NOMO-1 treated with dmso at 0.1 percent for 144 hours (cell line): ENCODE measurements around the gene NMUR1.

Experiments
- DNase-seq: peaks from one replicate; lab custom pipeline; 2025; ENCODE audit not compliant: unreplicated experiment; lab: John Stamatoyannopoulos, UW

The NMUR1 gene

DNA sequence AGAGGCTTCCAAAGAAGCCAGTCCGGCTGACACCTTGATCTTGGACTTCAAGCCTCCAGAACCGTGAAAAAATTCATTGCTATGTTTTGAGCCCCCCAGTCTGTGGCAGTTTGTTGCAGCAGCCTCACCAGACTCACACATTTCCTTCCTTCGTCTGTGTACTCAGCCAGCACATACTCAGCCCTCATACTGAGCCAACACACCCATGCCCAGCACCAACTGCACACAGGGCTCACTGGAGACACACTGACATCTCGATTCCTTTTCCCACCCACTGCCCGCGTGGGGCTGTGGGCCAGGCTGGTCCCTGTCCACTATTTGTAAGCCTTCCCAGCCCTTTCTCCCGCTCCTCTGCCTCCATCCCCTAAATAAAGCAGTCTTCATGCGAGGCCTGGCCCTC is 24.1 kb upstream of the NMUR1 start:
- no peak for DNase-seq

DNA sequence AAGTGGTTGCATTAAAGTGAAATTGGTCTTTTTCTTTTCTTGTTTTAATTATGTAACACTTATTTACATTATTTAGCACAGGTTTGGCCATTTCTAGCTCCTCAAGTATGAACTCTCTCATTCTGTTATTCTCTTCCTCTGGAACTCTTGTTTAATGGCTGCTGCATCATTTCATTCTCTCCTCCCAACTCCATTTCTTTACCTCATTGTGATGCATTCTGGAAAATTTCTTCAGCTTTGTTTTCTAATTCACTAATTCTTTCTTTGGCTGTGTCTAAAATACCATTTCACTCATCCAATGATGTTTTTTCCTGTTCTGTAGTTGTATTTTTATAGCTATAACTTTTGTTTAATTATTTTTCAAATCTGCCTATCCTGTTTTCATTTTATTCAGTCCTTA is 22.5 kb upstream of the NMUR1 start:
- no peak for DNase-seq

DNA sequence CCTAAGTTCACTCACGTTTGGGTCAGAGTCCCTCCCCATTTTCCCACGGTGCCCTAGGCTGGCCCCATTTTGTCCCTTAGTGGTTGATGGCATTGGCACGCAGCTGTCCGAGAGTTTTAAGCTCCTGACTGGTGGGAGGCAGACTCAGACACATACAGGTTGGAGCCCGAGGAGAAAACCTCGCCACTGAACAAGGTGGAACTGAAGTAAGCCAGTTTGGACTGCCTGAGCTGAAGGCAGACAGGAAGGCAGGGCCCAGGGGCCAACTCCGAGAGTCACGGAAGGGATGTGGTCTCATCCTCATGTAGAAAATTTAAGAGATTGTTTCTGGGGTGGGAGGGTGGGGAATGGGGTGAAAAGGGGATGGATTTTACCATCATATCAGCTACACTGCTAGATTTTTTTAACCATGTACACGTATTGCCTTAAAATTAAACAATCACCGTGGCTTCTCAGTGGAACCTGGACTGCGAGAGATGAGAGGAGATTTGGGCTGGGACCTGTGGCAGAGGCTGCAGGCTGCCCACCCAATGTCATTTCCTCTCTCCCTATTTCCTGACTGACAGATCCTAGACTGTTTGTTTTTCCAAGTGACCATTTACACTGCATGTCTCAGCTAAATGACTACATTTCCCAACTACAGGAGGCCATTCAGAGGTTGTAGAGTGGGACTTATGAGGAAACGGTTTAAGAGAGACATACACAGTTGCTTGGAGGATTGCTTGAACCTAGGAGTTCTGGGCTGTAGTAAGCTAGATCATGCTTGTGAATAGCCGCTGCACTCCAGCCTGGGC is 19.4 kb upstream of the NMUR1 start:
- no peak for DNase-seq

DNA sequence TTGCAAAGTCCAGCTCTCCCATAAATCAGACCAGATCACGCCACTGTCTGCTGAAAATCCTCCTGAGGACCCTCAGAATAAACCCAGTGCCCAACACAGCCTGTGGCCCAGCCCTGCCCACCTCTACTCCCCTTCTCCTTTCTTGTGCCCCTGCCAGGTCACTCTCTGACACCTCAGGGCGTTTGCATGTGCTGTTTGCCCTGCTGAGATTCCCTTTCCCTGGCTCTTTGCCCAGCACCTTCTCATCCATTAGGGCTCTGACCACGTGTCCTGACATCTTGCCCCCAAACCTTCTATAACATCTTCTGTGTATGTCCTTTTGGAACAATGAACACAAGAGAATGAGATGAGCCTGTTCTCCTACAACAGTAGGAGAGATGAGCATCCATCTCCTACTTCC is 18.5 kb upstream of the NMUR1 start:
- DNase-seq: no peak

DNA sequence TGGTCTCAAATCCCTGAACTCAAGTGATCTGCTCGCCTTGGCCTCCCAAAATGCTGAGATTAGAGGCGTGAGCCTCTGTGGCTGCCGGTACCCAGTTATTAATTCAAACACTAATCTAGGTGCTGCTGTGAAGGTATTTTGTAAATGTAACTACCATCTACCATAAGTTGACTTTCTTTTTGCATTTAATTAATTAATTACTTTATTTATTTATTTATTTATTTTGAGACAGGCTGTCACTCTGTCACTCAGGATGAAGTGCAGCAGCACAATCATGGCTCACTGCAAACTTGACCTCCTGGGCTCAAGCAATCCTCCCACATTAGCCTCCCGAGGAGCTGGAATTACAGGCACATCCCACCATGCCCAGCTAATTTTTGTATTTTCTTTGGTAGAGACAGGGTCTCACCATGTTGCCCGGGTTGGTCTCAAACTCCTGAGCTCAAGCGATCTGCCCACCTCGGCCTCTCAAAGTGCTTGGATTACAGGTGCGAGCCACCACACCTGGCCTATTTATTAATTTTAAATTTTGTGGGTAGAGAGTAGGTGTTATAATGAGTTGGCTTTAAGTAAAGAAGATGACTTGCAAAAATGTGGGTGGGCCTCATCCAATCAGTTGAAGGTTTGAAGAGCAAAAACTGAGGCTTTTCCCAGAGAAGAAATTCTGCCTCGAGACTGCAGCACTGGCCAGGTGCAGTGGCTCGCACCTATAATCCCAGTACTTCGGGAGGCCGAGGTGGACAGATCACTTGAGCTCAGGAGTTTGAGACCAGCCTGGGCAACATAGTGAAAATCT is 17.3 kb upstream of the NMUR1 start:
- no peak for DNase-seq

DNA sequence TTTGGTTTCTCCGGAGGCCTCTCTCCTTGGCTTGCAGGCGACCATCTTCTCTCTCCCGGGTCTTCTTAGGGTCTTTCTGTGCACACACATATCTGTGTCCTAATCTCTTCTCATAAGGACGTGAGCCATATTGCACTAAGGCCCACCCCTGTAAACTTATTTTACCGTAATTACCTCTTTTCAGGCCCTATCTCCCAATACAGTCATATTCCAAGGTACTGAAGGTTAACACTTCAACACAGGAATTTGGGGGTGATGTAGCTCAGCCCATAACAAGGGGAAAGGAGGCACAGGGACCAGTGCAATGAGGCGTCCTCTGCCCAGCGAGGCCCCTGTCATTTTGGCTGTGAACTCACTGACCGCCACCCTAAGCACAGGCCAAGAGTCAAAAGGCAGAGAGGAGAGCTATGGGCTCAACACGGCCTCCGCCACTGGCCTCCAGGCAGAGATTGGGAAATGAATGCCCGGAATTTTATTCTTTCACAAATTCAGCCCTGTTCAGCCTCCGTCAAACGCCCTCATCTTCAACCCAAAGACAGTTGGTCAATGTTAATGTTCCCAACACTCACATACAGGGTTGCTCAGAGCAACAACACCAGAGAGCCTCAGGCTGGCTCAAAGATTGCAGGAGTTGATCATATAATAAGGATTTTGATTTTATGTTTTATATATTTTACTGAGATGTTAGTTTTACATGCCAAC is 15.9 kb upstream of the NMUR1 start:
- DNase-seq: no peak

DNA sequence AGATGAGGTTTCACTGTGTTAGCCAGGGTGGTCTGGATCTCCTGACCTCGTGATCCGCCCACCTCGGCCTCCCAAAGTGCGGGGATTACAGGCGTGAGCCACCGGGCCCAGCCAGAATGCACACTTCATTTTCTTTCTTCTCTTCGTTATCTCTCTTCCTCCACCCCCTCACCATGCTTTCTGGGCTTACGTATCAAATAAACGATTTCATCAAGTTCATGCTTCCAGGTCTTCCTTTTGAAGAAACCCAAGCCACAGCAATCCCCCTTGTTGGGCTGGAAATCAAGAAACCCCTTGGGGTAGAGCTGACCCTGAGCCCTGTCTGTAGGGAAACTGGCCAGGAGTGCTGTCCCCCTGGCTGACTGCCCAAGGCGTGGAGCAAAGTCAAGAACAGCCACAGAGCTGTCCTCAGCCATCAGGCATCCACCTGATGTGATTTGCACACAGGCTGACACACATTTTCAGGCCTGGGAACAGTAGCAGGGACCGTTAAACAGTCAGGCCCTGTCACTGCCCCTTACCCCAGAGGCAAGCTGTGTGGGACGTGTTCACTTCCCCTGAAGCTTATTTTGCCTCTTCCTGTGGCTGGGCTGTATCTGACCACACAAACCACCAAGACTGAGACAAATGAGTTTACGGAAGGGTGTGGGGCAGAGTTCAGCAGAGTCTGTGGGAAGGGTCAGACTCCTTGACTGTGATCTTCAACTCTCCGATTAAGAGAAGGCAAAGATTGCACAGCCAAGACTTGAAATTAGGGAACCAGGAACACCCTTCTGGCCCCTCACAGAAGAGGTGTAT is 15.1 kb upstream of the NMUR1 start:
- DNase-seq: peak; percentile 98

DNA sequence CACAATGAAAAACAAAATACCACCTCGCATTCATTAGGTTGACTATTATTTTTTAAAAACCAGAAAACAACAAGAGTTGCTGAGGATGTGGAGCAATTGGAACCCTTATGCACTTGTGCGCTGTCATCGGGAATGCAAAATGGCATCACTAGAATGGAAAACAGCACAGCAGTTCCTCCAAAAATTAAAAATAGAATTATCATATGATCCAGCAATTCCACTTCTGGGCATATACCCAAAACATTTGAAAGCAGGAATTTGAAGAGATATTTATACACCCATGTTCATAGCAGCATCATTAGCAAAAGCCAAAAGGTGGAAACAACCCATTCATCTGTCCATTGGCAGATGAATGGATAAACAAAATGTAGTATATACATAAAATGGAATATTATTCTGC is 11.9 kb upstream of the NMUR1 start:
- no peak for DNase-seq

DNA sequence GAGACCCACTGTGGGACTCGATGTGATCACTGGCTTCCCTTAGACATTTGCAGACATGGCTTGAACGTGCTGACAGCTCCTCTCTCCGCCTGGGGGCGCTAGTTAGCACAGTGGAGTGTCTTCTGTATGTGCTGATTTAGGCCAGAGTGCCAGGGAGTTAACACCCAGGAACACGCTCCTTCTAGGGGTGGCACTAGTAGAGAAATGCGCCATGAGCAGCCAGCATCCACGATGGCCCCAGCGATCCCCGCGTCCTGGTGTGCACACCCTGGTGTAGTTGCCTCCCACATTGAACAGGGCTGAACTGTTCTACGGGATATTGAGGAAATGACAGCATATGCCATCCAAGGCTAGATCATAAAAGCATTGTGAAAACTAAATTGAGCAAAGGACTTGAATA is 11.4 kb upstream of the NMUR1 start:
- no peak for DNase-seq

DNA sequence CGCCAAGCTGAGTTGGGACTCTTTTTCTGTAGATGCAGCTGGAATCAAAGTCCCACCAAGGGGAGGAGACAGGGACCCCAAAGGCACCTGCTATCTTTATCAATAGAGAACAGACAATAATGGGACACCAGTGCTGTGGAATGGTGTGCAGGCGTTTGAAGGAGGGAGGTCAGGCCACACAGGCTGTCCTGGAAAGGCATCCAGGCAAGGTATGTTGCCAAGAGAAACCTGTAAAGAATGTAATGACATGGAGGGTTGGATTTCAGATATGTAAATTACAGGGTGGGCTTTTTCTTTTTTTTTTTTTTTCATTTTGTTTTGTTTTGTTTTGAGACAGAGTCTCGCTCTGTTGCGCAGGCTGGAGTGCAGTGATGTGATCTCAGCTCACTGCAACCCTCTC is 9.7 kb upstream of the NMUR1 start:
- DNase-seq: no peak

DNA sequence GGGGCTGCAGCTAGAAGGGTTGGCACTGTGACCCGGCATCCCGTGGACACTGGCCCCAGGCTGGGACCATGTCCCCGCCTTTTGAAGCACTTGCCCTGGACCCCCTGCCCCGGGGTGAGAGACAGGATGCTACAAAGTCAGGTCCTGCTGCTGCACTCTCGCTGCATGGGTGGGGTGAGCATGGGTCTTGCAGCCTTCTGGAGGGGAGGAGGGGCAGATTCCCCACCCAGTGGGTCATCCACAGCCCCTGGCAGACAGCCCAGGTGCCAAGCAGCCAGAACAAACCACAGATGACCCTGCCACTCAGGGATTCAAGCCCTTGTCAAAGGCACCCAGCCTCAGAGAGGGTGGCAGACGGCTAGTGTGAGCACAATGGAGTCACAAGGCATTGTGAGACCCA is 5.7 kb upstream of the NMUR1 start:
- no peak for DNase-seq

DNA sequence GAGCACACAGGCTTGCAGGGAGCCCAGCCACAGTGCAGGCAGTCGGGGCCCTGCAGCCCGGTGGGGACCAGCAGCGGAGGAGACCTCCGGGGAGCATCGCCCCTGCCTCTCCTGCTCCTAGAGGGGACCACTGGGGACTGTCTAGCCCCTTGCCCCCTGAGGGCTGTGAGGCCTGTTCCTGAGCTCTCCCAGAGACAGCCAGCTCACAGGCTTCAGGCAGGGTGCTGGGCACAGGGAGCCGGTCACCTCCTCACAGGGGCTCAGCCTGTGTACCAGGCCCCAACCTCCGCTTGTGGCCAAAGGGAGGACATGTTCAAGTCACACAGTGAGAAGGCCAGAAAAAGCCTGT is 3.5 kb upstream of the NMUR1 start:
- DNase-seq: no peak

DNA sequence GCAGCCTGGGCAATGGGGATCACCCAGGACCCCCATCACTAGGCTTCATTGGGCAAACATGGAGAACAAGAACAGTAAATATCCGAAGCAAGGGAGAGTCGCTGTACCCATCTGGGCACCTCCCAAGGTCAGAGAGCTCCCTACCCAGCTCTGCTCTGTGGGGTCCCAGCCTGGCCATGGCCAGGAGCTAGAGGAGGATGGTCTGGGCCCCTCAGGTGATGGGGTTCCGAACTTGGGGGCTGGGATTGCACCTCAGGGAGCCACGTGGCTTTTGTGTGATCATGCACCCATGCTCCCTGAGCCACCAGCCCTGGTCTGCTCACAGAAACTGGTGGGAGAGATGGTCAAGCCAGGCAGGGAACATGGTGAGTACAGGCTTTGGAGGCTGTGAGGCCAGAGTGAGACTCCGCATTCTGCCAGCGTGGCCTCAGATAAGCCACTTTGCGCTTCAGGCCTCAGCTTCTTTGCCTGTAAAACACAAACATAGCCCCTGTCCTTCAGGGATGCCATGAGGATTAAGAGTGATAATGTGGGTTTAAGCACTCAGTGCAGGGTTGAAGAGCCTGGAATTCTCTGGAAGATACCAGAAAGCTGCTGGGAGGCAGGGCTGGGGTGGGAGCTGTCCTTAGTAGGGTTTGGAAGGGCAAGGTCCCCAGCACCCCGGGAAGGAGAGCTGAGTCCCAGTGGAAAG is 3.0 kb upstream of the NMUR1 start:
- DNase-seq: no peak

DNA sequence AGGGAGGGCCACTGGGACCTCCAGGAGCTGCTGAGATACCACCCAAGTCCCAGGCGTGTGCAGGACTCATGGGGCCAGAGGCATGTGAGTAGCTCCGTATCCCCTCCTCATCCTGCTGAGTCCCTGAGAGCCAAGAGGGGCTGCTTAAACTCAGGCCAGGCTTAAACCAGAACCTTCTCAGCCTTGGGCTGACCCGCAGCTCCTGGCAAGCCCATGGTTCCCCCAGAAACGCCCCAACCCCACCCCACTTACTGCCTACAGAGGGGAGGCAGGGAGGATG is 2.5 kb upstream of the NMUR1 start:
- DNase-seq: no peak

DNA sequence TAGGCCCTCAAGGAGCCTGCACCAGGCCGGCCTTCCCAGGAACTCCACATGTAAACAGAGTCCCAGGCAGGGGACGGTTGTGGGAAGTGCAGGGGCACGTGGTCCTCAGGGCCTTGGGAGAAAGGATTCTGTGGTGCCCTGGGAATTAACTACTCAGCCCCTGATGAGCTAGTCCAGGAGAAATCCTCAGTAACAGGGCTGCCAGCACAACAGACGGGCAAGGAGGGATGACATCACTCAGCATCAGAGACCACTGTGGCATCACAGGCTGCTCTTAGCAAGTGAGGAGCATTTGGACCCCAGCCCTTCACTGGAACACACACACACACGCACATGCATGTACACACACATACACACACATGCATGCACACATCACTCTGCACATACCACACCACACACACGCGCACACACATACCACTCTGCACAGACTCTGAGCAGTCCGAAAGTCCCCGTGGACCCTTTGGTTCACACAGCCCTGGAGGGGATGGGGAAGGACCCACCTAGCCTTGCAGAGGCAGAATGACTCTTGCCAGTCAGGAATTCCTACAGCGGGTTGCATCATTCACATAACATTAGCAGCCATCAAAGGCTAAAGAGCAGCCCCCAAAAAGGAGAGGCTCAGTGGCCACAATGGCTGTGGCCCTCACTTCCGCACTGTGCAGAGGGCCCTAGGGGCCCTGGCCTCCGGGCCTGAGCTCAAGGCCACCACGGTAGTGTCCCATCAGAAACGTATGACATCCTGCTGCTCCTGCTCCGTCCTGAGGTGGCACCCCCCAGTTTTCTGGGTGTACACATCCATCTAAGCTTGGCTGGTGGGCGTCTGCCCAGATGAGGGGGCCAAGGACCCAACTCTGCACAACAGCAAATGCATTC is 1.9 kb upstream of the NMUR1 start:
- no peak for DNase-seq

DNA sequence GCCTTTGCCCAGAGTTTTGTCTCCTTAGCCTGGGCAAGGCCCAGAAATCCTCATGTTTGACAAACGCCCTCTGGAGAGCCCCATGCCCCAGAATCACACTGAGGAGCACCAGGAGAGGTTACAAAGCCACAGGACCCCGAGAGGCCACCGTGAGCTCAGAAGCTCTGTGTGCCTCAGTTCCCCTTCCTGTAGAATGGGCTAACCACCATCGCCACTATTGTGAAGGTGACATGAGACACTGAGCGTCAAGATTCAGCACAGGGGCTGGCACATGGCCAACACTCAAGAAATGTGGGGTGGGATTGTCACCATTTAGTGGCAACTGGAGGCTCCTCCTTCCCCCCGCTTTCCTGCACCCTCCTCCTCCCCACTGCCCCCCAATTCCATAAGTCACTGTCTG is 1.2 kb upstream of the NMUR1 start:
- DNase-seq: no peak

DNA sequence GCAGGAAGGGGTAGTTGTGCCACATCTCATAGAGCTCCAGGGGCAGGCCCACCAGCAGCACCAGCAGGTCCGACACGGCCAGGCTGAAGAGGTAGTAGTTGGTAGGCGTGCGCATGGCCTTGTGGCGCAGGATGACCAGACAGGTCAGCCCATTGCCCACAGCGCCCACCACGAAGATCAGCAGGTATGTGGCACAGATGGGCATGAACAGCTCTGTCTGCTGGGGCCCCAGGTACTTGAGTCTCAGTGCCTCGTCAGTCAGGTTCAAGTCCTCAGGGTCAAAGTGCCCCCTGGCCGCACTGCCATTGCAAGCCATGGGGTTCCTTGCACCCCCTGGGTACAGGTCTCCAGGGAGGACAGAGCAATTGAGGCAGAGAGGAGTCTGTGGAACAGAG is 1.6 kb downstream of the NMUR1 start:
- DNase-seq: no peak

DNA sequence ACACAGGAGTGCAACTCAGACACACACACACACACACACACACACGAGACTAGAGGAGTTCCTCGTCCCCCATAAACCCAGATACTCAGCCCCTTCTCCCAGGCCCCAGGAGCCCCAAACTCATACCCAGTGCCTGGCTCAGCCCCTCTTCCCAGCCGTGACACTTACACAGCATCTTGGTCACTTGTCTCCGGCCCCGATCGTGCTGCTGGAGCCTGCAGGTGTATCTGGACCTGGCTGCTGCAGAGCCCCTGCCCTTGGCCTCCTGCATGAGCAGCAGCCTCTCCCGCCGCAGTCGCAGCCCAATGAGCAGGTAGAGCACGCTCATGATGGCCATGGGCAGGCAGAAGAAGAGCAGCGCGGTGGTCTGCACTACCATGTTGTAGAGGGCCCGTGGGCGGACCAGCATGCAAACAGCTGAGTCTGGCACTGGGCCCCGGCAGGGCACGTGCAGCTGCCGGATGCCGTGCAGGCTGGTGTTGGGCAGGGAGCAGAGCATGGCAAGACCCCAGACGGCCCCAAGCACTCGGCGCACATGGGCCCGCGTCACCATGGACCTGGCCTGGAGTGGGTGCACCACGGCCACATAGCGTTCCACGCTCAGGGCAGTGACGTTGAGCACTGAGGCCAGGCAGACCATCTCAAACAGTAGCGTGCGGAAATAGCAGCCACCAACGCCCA is 2.1 kb downstream of the NMUR1 start:
- DNase-seq: no peak

DNA sequence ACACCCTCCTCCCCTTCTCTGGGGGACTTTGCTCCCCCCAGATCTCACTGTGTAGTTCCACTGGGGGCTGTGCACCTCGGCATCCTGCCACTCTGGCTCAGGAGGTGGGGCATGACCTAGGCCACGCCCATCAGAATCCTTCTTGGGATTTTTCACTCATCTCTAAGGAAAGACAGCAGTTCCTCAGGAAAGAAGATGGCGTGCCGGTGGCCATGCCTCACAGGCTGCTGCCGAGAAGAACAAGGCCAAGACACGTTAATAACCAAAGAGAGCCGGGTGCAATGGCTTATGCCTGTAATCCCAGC is 3.2 kb downstream of the NMUR1 start:
- DNase-seq: no peak
